H1 (cell line): ENCODE results near the gene CRNN. TPM values are rescaled to one million over a fixed set of nuclear protein-coding genes. Genes with fewer than 3 reads are reported as not detected.

Experiments
- CHD2 ChIP-seq: IDR thresholded peaks from 2 replicates; pipeline ENCODE4 v1.6.1; 2012; ENCODE audit warnings: low read length, improper control_type of control experiment
- CHD7 ChIP-seq: fragments of 300-600 bp; sonication (generic); IDR thresholded peaks from 2 replicates; pipeline ENCODE4 v1.7.1; 2012; ENCODE audit warnings: low read length, moderate library complexity, mild to moderate bottlenecking, inconsistent platforms; ENCODE audit not compliant: insufficient replicate concordance
- KDM5A ChIP-seq: fragments of 200-600 bp; IDR thresholded peaks from 2 replicates; pipeline ENCODE4 v1.7.1; 2012; ENCODE audit warnings: mild to moderate bottlenecking, low read length, inconsistent platforms, mixed read lengths
- NRF1 ChIP-seq: IDR thresholded peaks from 2 replicates; pipeline ENCODE4 v1.6.1; 2011; ENCODE audit warnings: mild to moderate bottlenecking, low read depth, low read length, improper control_type of control experiment
- RFX5 ChIP-seq: IDR thresholded peaks from 2 replicates; pipeline ENCODE4 v1.6.1; 2011; ENCODE audit warnings: low read depth, low read length, improper control_type of control experiment, borderline replicate concordance
- SIN3A ChIP-seq, 2 experiments: IDR thresholded peaks in 1 of 2; conservative IDR thresholded peaks in 1 of 2; 2 replicates each; pipeline ENCODE4 v1.6.1; 2011 to 2012; ENCODE audit warnings: low read length in 2 of 2, improper control_type of control experiment in 1 of 2, low read depth in 1 of 2, mild to moderate bottlenecking in 1 of 2
- polyA plus RNA-seq, 7 experiments: library from polyadenylated mRNA; depleted of rRNA in 3 of 7; stranded (reverse) in 5 of 7; unstranded in 2 of 7; fragments of >200 nt in 5 of 7; fragments of 200-250 nt in 2 of 7; gene quantifications; 1 replicate in 5 of 7; 2 replicates in 1 of 7; 4 replicates in 1 of 7; pipeline versions ENCODE4 v1.2.1 to v1.2.3, GENCODE V29; 2011 to 2013; ENCODE audit warnings: missing spikeins in 2 of 7, mixed read lengths in 2 of 7
- total RNA-seq: library from RNA; stranded (reverse); fragmentation: NEBNext Ultra II Directional; extraction: Animal tissue kit (Norgen Biotek cat#: 25700); gene quantifications from 2 replicates; pipeline ENCODE4 v1.2.1, GENCODE V29; 2021

The CRNN gene
- total and polyA plus RNA-seq, 2 of the 8 experiments (the other 6 are each of a cell fraction or from before 2014, with no cell fraction given): not detected

DNA sequence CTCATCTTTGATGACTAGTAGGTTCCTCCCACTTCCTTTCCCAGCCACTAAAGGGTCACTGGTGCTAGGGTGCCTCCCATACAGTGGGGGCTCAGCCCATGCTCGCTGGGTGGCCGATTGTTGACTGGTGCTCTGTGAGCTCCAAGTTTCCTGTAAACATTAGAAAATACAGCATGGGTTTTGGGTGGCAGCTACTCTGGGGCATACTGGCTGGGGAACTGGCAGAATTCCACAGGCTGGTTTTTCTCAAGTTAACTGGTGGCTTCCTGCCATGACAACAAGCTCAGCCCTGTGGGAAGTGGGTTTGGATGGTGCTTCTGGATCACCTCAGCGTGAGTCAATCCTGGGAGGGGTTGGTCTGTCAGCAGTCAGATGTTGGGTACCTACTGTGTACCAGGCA, 28.7 kb upstream of the CRNN start (continued):
- TF ChIP-seq CHD7: no peak
- TF ChIP-seq CHD2: no peak
- TF ChIP-seq RFX5: no peak
- TF ChIP-seq NRF1: no peak
- no peak for TF ChIP-seq SIN3A (conservative IDR thresholded peaks at IDR 0.05 in 1 of 2, IDR thresholded peaks at IDR 0.05 in 1 of 2; ENCODE audit: low read depth in 1 of 2, low read length in 2 of 2)
- TF ChIP-seq KDM5A: no peak
